ENCODE measurements around the gene ANO8.

Gene ANO8

GRCh38 chr19:17348700-17349099 is 14.0 kb upstream of the ANO8 start:
- DNase-seq (ENCODE audit: extremely low spot score, insufficient read length, low read depth) (no peak), FAIRE-seq (no peak)

GRCh38 chr19:17347877-17348276 is 13.2 kb upstream of the ANO8 start:
- DNase-seq (ENCODE audit: extremely low spot score, insufficient read length, low read depth) = no peak
- FAIRE-seq = no peak

- FAIRE-seq = no peak
- DNase-seq (ENCODE audit: extremely low spot score, insufficient read length, low read depth) = no peak
These were observed 12.7 kb upstream of the ANO8 start for GRCh38 chr19:17347361-17347760.

GRCh38 chr19:17346109-17346671 is 11.5 kb upstream of the ANO8 start:
- FAIRE-seq (peak; percentile 89), DNase-seq (ENCODE audit: extremely low spot score, insufficient read length, low read depth) (peak; percentile 74)

GRCh38 chr19:17341845-17342244 is 7.2 kb upstream of the ANO8 start:
- FAIRE-seq (no peak), DNase-seq (ENCODE audit: extremely low spot score, insufficient read length, low read depth) (no peak)

- DNase-seq (ENCODE audit: extremely low spot score, insufficient read length, low read depth) = no peak
- no peak for FAIRE-seq
These were observed 6.7 kb upstream of the ANO8 start for GRCh38 chr19:17341386-17341785.

- FAIRE-seq (no peak), DNase-seq (ENCODE audit: extremely low spot score, insufficient read length, low read depth) (no peak)
These were observed 6.3 kb upstream of the ANO8 start for GRCh38 chr19:17340871-17341357.

- DNase-seq (ENCODE audit: extremely low spot score, insufficient read length, low read depth) (no peak), FAIRE-seq (no peak)
These were observed 5.7 kb upstream of the ANO8 start for GRCh38 chr19:17340302-17340870.

GRCh38 chr19:17339088-17339741 is 4.6 kb upstream of the ANO8 start:
- FAIRE-seq = no peak
- no peak for DNase-seq (ENCODE audit: extremely low spot score, insufficient read length, low read depth)

- DNase-seq (ENCODE audit: extremely low spot score, insufficient read length, low read depth) = no peak
- FAIRE-seq = no peak
These were observed 3.9 kb upstream of the ANO8 start for GRCh38 chr19:17338433-17339078.

GRCh38 chr19:17337675-17338432 is 3.2 kb upstream of the ANO8 start:
- FAIRE-seq = no peak
- no peak for DNase-seq (ENCODE audit: extremely low spot score, insufficient read length, low read depth)

- FAIRE-seq (peak; percentile 99), DNase-seq (ENCODE audit: extremely low spot score, insufficient read length, low read depth) (peak; percentile 95)
These were observed 2.4 kb upstream of the ANO8 start, which contains the start of gene GTPBP3 for GRCh38 chr19:17336872-17337674. GTPBP3 (plus strand) TSS chr19:17337553; CDS start chr19:17337612, 59 bp downstream.

- FAIRE-seq (no peak), DNase-seq (ENCODE audit: extremely low spot score, insufficient read length, low read depth) (no peak)
These were observed 920 bp upstream of the ANO8 start for GRCh38 chr19:17335575-17335974.

- DNase-seq (ENCODE audit: extremely low spot score, insufficient read length, low read depth) (peak; percentile 69), FAIRE-seq (peak; percentile 73)
These were observed 843 bp downstream of the ANO8 start for GRCh38 chr19:17333611-17334413.

- FAIRE-seq (no peak), DNase-seq (ENCODE audit: extremely low spot score, insufficient read length, low read depth) (no peak)
These were observed 1.7 kb downstream of the ANO8 start for GRCh38 chr19:17332677-17333581.

- DNase-seq (ENCODE audit: extremely low spot score, insufficient read length, low read depth) (no peak), FAIRE-seq (no peak)
These were observed 2.3 kb downstream of the ANO8 start for GRCh38 chr19:17332360-17332676.

GRCh38 chr19:17331045-17331558 is 3.6 kb downstream of the ANO8 start:
- no peak for FAIRE-seq
- no peak for DNase-seq (ENCODE audit: extremely low spot score, insufficient read length, low read depth)
